Skeletal muscle satellite cell (primary cell): ENCODE results near the gene CLCNKA.
"Not testable (repeated sequence)": the region's sequence is repeated elsewhere in the genome, so short reads cannot be mapped to it uniquely, and the experiment has no call there.

ENCODE experiments used
- H3K27me3 ChIP-seq: 2 replicates; pipeline ENCODE4 v1.7.0; 2013; ENCODE audit warnings: low read length; ENCODE audit not compliant: control insufficient read depth, insufficient read depth
- H3K36me3 ChIP-seq: 2 replicates; pipeline ENCODE4 v1.7.0; 2013; ENCODE audit warnings: mild to moderate bottlenecking, control low read depth, low read length; ENCODE audit not compliant: insufficient read depth
- H3K4me1 ChIP-seq: 2 replicates; pipeline ENCODE4 v1.7.0; 2013; ENCODE audit warnings: low read length; ENCODE audit not compliant: control insufficient read depth, insufficient read depth
- H3K4me2 ChIP-seq: 2 replicates; pipeline ENCODE4 v1.7.0; 2013; ENCODE audit warnings: mild to moderate bottlenecking, low read length
- H3K4me3 ChIP-seq: 2 replicates; pipeline ENCODE4 v1.7.0; 2013; ENCODE audit warnings: low read length
- H3K9ac ChIP-seq: 2 replicates; pipeline ENCODE4 v1.7.0; 2013; ENCODE audit warnings: mild to moderate bottlenecking, low read depth, low read length, moderate library complexity
- H3K9me3 ChIP-seq: replicated peaks from 2 replicates; pipeline ENCODE4 v1.7.0; 2013; ENCODE audit warnings: mild to moderate bottlenecking, control low read depth, low read length

The CLCNKA gene

GRCh38 chr1:16038620-16038912, 16.7 kb downstream of the CLCNKA start:
- Histone ChIP-seq H3K4me2 (no peak overlapping the region), H3K36me3 (no peaks in the 10 kb centered on the region), H3K9ac (no peak overlapping the region), H3K9me3 (no peaks in the 10 kb centered on the region), H3K4me1 (no peaks in the 10 kb centered on the region), H3K27me3 (peaks cover 14% of the 10 kb centered on the region), H3K4me3 (no peak overlapping the region)

- not testable (repeated sequence) for H3K4me2 ChIP-seq, H3K9me3 ChIP-seq
- H3K27me3 ChIP-seq, result peaks cover 14% of the 10 kb centered on the region
These were observed 18.0 kb downstream of the CLCNKA start for GRCh38 chr1:16039871-16040270.

GRCh38 chr1:16041200-16041599, 19.4 kb downstream of the CLCNKA start:
- no peaks in the 10 kb centered on the region for H3K36me3 ChIP-seq
- H3K9ac ChIP-seq, result no peak overlapping the region
- H3K4me2 ChIP-seq, result no peak overlapping the region
- H3K27me3 ChIP-seq, result peaks cover 14% of the 10 kb centered on the region
- H3K9me3 ChIP-seq, result no peaks in the 10 kb centered on the region
- no peaks in the 10 kb centered on the region for H3K4me1 ChIP-seq
- H3K4me3 ChIP-seq, result no peak overlapping the region

More at GRCh38 chr1:16039871-16040270, 18.0 kb downstream of the CLCNKA start:
- not testable (repeated sequence) for H3K9ac ChIP-seq, H3K36me3 ChIP-seq, H3K4me3 ChIP-seq, H3K4me1 ChIP-seq

GRCh38 chr1:16042096-16042495, 20.3 kb downstream of the CLCNKA start:
- H3K4me2 ChIP-seq, result no peak overlapping the region
- H3K4me3 ChIP-seq, result no peak overlapping the region
- H3K4me1 ChIP-seq, result no peaks in the 10 kb centered on the region
- no peak overlapping the region for H3K9ac ChIP-seq
- peaks cover 14% of the 10 kb centered on the region for H3K27me3 ChIP-seq
- no peaks in the 10 kb centered on the region for H3K9me3 ChIP-seq
- H3K36me3 ChIP-seq, result no peaks in the 10 kb centered on the region

GRCh38 chr1:16042654-16043053, 20.8 kb downstream of the CLCNKA start:
- not testable (repeated sequence) for H3K4me1 ChIP-seq, H3K4me2 ChIP-seq, H3K9me3 ChIP-seq, H3K27me3 ChIP-seq, H3K36me3 ChIP-seq, H3K9ac ChIP-seq, H3K4me3 ChIP-seq

- Histone ChIP-seq H3K9ac (no peak within 1 kb of the TSS), H3K27me3 (peaks cover 8% of the 10 kb centered on the region), H3K36me3 (no peaks in the 10 kb centered on the region), H3K4me3 (no peak within 1 kb of the TSS), H3K4me1 (no peaks in the 10 kb centered on the region), H3K4me2 (no peak within 1 kb of the TSS), H3K9me3 (no peaks in the 10 kb centered on the region)
These were observed 21.7 kb downstream of the CLCNKA start, which contains the start of gene CLCNKB for GRCh38 chr1:16043521-16043920. CLCNKB (plus strand) TSS chr1:16043782; CDS start chr1:16044493, 711 bp downstream.

GRCh38 chr1:16043950-16044349, 22.1 kb downstream of the CLCNKA start:
- H3K27me3 ChIP-seq, result peaks cover 8% of the 10 kb centered on the region
- no peaks in the 10 kb centered on the region for H3K9me3 ChIP-seq
- H3K9ac ChIP-seq, result no peak overlapping the region
- peaks cover 3% of the 10 kb centered on the region for H3K4me1 ChIP-seq
- H3K4me3 ChIP-seq, result no peak overlapping the region
- no peak overlapping the region for H3K4me2 ChIP-seq
- H3K36me3 ChIP-seq, result no peaks in the 10 kb centered on the region

GRCh38 chr1:16046842-16047241, 25.0 kb downstream of the CLCNKA start:
- H3K27me3 ChIP-seq, result peaks cover 3% of the 10 kb centered on the region
- no peak overlapping the region for H3K4me3 ChIP-seq
- H3K9ac ChIP-seq, result no peak overlapping the region
- peaks cover 4% of the 10 kb centered on the region for H3K4me1 ChIP-seq
- H3K4me2 ChIP-seq, result no peak overlapping the region
- H3K36me3 ChIP-seq, result no peaks in the 10 kb centered on the region
- no peaks in the 10 kb centered on the region for H3K9me3 ChIP-seq

GRCh38 chr1:16047791-16048475, 26.1 kb downstream of the CLCNKA start:
- no peak overlapping the region for H3K4me3 ChIP-seq
- H3K9ac ChIP-seq, result no peak overlapping the region

GRCh38 chr1:16048573-16049189, 26.8 kb downstream of the CLCNKA start:
- Histone ChIP-seq H3K36me3 (no peaks in the 10 kb centered on the region), H3K4me2 (peak overlapping the region; percentile 86), H3K9me3 (no peaks in the 10 kb centered on the region), H3K4me1 (peaks cover 4% of the 10 kb centered on the region), H3K4me3 (peak overlapping the region; percentile 64), H3K27me3 (peaks cover 5% of the 10 kb centered on the region), H3K9ac (peak overlapping the region; percentile 73)

More at GRCh38 chr1:16047791-16048475, 26.1 kb downstream of the CLCNKA start:
- Histone ChIP-seq H3K27me3 (peaks cover 7% of the 10 kb centered on the region), H3K4me2 (no peak overlapping the region), H3K36me3 (no peaks in the 10 kb centered on the region), H3K9me3 (no peaks in the 10 kb centered on the region), H3K4me1 (peaks cover 4% of the 10 kb centered on the region)

- no peaks in the 10 kb centered on the region for H3K9me3 ChIP-seq
- no peak overlapping the region for H3K9ac ChIP-seq
- no peaks in the 10 kb centered on the region for H3K36me3 ChIP-seq
- peaks cover 5% of the 10 kb centered on the region for H3K27me3 ChIP-seq
- H3K4me3 ChIP-seq, result no peak overlapping the region
- no peak overlapping the region for H3K4me2 ChIP-seq
- peaks cover 4% of the 10 kb centered on the region for H3K4me1 ChIP-seq
These were observed 28.5 kb downstream of the CLCNKA start for GRCh38 chr1:16050328-16050727.

- Histone ChIP-seq H3K36me3 (no peaks in the 10 kb centered on the region), H3K4me1 (peaks cover 4% of the 10 kb centered on the region), H3K4me2 (no peak overlapping the region), H3K27me3 (peaks cover 5% of the 10 kb centered on the region), H3K4me3 (no peak overlapping the region), H3K9me3 (no peaks in the 10 kb centered on the region), H3K9ac (no peak overlapping the region)
These were observed 29.2 kb downstream of the CLCNKA start for GRCh38 chr1:16051039-16051438.
